MCF 10A (cell line): ENCODE data around the gene ADRB2. TPM values are rescaled to one million over a fixed set of nuclear protein-coding genes. Genes with fewer than 3 reads are reported as not detected.

Source experiments
- BruUV-seq: library from RNA; stranded (reverse); fragments of 400-500 nt; replicated peaks from 2 replicates; lab custom pipeline; 2021; lab: Mats Ljungman, UMichigan
- CTCF ChIA-PET: fragments of 300-600 bp; sonication (Branson Sonifier 250); formaldehyde crosslinking; extraction: SDS; loops from one replicate; lab custom pipeline; 2021; ENCODE audit warnings: antibody characterized with exemption, inconsistent platforms; lab: Yijun Ruan, JAX
- POLR2A ChIA-PET: fragments of 300-600, 350-650 bp; sonication (Branson Sonifier 250); formaldehyde crosslinking; extraction: SDS; loops from one replicate; lab custom pipeline; 2020; ENCODE audit warnings: antibody characterized with exemption, inconsistent platforms; lab: Yijun Ruan, JAX
- DNase-seq: peaks from one replicate; pipeline ENCODE4 v3.0.0-alpha.2; 2018; ENCODE audit not compliant: unreplicated experiment
- H3K27ac Mint-ChIP-seq: one replicate; pipeline ENCODE4 v1.8.0; 2022; ENCODE audit warnings: mild to moderate bottlenecking, low read depth, mixed read lengths; ENCODE audit not compliant: unreplicated experiment
- H3K27me3 Mint-ChIP-seq: one replicate; pipeline ENCODE4 v1.8.0; 2022; ENCODE audit warnings: mixed read lengths; ENCODE audit not compliant: insufficient read depth, unreplicated experiment
- H3K36me3 Mint-ChIP-seq: one replicate; pipeline ENCODE4 v1.8.0; 2022; ENCODE audit warnings: mild to moderate bottlenecking, moderate library complexity, mixed read lengths; ENCODE audit not compliant: insufficient read depth, unreplicated experiment
- H3K4me1 Mint-ChIP-seq: one replicate; pipeline ENCODE4 v1.8.0; 2022; ENCODE audit warnings: mixed read lengths; ENCODE audit not compliant: insufficient read depth, unreplicated experiment
- H3K4me3 Mint-ChIP-seq: one replicate; pipeline ENCODE4 v1.8.0; 2022; ENCODE audit warnings: mild to moderate bottlenecking, moderate library complexity, mixed read lengths; ENCODE audit not compliant: unreplicated experiment
- H3K9me3 Mint-ChIP-seq: one replicate; pipeline ENCODE4 v1.8.0; 2022; ENCODE audit warnings: mixed read lengths; ENCODE audit not compliant: unreplicated experiment
- CTCF ChIP-seq: fragments of 200-600 bp; IDR thresholded peaks from one replicate; pipeline ENCODE4 v1.8.0; 2022; ENCODE audit warnings: antibody characterized with exemption, mild to moderate bottlenecking; ENCODE audit not compliant: unreplicated experiment
- intact Hi-C: fragments of 100-400 bp; cut with micrococcal nuclease; formaldehyde crosslinking; loops from 2 replicates; pipeline ENCODE4 v1.14.1; 2022
- total RNA-seq: library from RNA; stranded (reverse); gene quantifications from 2 replicates; pipeline ENCODE4 v1.2.3, GENCODE V29; 2022

Gene ADRB2
- total RNA-seq, 1 experiment from 2014 or later, result 9.5 TPM

- no TSS peak for BruUV-seq
- H3K4me3 Mint-ChIP-seq, result no peak overlapping the region
- no peaks in the 10 kb centered on the region for H3K9me3 Mint-ChIP-seq
- no peak for DNase-seq
- intact Hi-C loops, result no loop called here
- no peaks in the 10 kb centered on the region for H3K27me3 Mint-ChIP-seq
- H3K27ac Mint-ChIP-seq, result no peak overlapping the region
- TF ChIP-seq CTCF, result no peak
- peaks cover 11% of the 10 kb centered on the region for H3K36me3 Mint-ChIP-seq
- ChIA-PET CTCF (interaction anchor here (0.6 to 1.9 kb wide), 11 partner anchors 9 to 302 kb away, joined by 3 to 10 read pairs (median 3); no protein-coding TSS in a partner anchor), POLR2A (interaction anchor here (1.1 to 1.9 kb wide), 6 partner anchors 9 to 138 kb away, joined by 3 to 11 read pairs (median 4); partner anchors contain the start of gene ADRB2)
- peaks cover 31% of the 10 kb centered on the region for H3K4me1 Mint-ChIP-seq
Measured at GRCh38 chr5:148842161-148842560, 15.8 kb downstream of the ADRB2 start.

GRCh38 chr5:148843510-148844318 lies 17.3 kb downstream of the ADRB2 start:
- no peaks in the 10 kb centered on the region for H3K27me3 Mint-ChIP-seq
- peaks cover 17% of the 10 kb centered on the region for H3K36me3 Mint-ChIP-seq
- no peak for DNase-seq
- POLR2A ChIA-PET, result interaction anchor here (1.3 to 1.4 kb wide), 2 partner anchors 12 to 18 kb away, joined by 4 read pairs; partner anchors contain the start of gene ADRB2
- no TSS peak for BruUV-seq
- CTCF ChIA-PET, result interaction anchor here (0.6 to 1.8 kb wide), 4 partner anchors 102 to 159 kb away, joined by 3 to 10 read pairs (median 4); no protein-coding TSS in a partner anchor
- H3K4me1 Mint-ChIP-seq, result peaks cover 31% of the 10 kb centered on the region
- H3K4me3 Mint-ChIP-seq, result no peak overlapping the region
- peak overlapping the region; percentile 44 for H3K27ac Mint-ChIP-seq
- intact Hi-C loops, result no loop called here
- TF ChIP-seq CTCF, result no peak
- H3K9me3 Mint-ChIP-seq, result peaks cover 8% of the 10 kb centered on the region

- no peak overlapping the region for H3K4me3 Mint-ChIP-seq
- intact Hi-C loops, result no loop called here
- H3K27me3 Mint-ChIP-seq, result no peaks in the 10 kb centered on the region
- TF ChIP-seq CTCF, result no peak
- ChIA-PET CTCF (interaction anchor here (1.1 to 1.3 kb wide), 2 partner anchors 113 to 117 kb away, joined by 3 read pairs; no protein-coding TSS in a partner anchor), POLR2A (interaction anchor here (0.5 to 1.3 kb wide), 3 partner anchors 13 to 19 kb away, joined by 3 to 4 read pairs (median 3); no protein-coding TSS in a partner anchor)
- H3K9me3 Mint-ChIP-seq, result peaks cover 8% of the 10 kb centered on the region
- H3K36me3 Mint-ChIP-seq, result peaks cover 18% of the 10 kb centered on the region
- no peak for DNase-seq
- no TSS peak for BruUV-seq
- no peak overlapping the region for H3K27ac Mint-ChIP-seq
- peaks cover 30% of the 10 kb centered on the region for H3K4me1 Mint-ChIP-seq
Measured at GRCh38 chr5:148844433-148845280, 18.2 kb downstream of the ADRB2 start.
